Natural killer cell (primary cell): ENCODE measurements around the gene THRB. TPM values are rescaled to one million over a fixed set of nuclear protein-coding genes. Genes with fewer than 3 reads are reported as not detected.

Experiments
- ATAC-seq, 3 donors: fragments of 150-1000 bp in 2 of 3; fragments of 200-7000 bp in 1 of 3; cut with Tn5 transposase; 1 replicate in 1 of 3; 2 replicates in 2 of 3; pipeline ENCODE4 v1.10.0; 2021; ENCODE audit warnings: mild to moderate bottlenecking in 2 of 3, moderate library complexity in 2 of 3
- DNase-seq, 2 donors: peaks; one replicate each; pipeline versions ENCODE4 v3.0.0 to v3.0.0-alpha.2; 2013 to 2021; ENCODE audit warnings: mixed read lengths in 1 of 2
- H3K27ac ChIP-seq: one replicate; pipeline ENCODE4 v1.5.1; 2013; ENCODE audit warnings: mild to moderate bottlenecking, low read length
- H3K27me3 ChIP-seq: one replicate; pipeline ENCODE4 v1.6.1; 2013; ENCODE audit warnings: low read length; ENCODE audit not compliant: control insufficient read depth, insufficient read depth
- H3K36me3 ChIP-seq: one replicate; pipeline ENCODE4 v1.6.1; 2013; ENCODE audit warnings: low read length; ENCODE audit not compliant: control insufficient read depth, insufficient read depth
- H3K4me1 ChIP-seq: one replicate; pipeline ENCODE4 v1.6.1; 2013; ENCODE audit warnings: low read length; ENCODE audit not compliant: control insufficient read depth, insufficient read depth
- H3K4me3 ChIP-seq: one replicate; pipeline ENCODE4 v1.5.1; 2013; ENCODE audit warnings: low read length
- H3K9me3 ChIP-seq: one replicate; pipeline ENCODE4 v1.6.1; 2013; ENCODE audit warnings: low read length; ENCODE audit not compliant: control insufficient read depth, insufficient read depth
- H3K27ac Mint-ChIP-seq, 2 donors: one replicate each; pipeline ENCODE4 v1.8.0; 2022; ENCODE audit warnings: mild to moderate bottlenecking in 2 of 2, mixed read lengths in 2 of 2, moderate library complexity in 1 of 2
- H3K27me3 Mint-ChIP-seq, 2 donors: one replicate each; pipeline ENCODE4 v1.8.0; 2022; ENCODE audit warnings: low read depth in 2 of 2, mixed read lengths in 2 of 2
- H3K36me3 Mint-ChIP-seq: one replicate; pipeline ENCODE4 v1.8.0; 2022; ENCODE audit warnings: mixed read lengths
- H3K4me1 Mint-ChIP-seq, 2 donors: one replicate each; pipeline ENCODE4 v1.8.0; 2022; ENCODE audit warnings: mixed read lengths in 2 of 2
- H3K4me3 Mint-ChIP-seq: one replicate; pipeline ENCODE4 v1.8.0; 2022; ENCODE audit warnings: mild to moderate bottlenecking, moderate library complexity, mixed read lengths
- H3K9me3 Mint-ChIP-seq, 2 donors: one replicate each; pipeline ENCODE4 v1.8.0; 2022; ENCODE audit warnings: mixed read lengths in 2 of 2
- WGBS: methylation state at CpG from one replicate; pipeline ENCODE4 v1.1.7; 2013; ENCODE audit warnings: missing lambda C conversion rate; ENCODE audit not compliant: insufficient coverage; 5-methylcytosine and 5-hydroxymethylcytosine counted together
- intact Hi-C: fragments of 100-400 bp; cut with micrococcal nuclease; formaldehyde crosslinking; loops from one replicate; pipeline ENCODE4 v1.14.2; 2022
- total RNA-seq, 4 donors: library from RNA; stranded (reverse); fragments of 120-200 nt in 1 of 4; gene quantifications; one replicate each; pipeline versions ENCODE4 v1.2.3 to v1.2.4, GENCODE V29; 2013 to 2022
- TF ChIP-seq, protein P1 (sequence below): fragments of 200-600 bp; IDR thresholded peaks from one replicate; pipeline ENCODE4 v1.8.0; 2022; ENCODE audit warnings: antibody characterized with exemption

THRB gene
- total RNA-seq, 3 donors from 2014 or later (not counting 1 experiment from before 2014, with no cell fraction given) = 0.05 TPM; not detected in 2

DNA sequence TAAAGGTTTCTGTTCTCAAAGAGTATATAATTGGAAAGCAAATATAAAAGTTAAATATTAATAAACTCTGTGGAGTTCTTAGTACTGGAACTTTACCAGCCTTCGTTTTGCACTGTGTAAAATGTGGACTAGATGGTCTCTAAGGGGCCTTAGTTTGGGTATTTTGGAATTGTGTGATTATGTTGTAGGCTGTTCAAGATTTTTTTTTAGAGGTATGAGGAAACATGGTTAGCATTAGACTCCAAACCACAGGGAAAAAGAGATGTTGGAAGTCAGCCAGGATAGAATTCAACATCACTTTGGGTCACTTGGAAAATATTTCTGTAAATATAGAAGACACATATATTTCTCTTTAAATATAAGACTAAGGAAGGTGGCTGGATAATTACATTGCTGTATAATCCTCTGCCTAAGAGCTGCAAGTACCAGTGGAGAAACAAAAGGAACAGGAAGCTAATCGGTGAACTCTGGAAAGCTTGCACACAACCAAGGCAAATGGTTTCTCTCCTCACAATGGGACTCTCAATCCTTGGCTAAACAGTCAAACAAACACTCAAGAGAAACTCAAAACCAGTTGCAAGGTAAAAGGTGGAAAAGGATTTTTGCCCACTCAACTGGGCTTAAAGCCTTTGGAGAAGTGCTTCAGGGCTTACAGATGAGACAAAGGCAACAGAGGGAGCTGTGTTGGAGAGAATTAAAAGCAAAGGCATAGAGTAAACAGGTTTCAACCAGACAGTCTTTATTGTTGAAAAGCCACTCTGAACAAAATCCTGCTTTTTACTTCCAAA, 407.8 kb downstream of the THRB start:
- no peaks in the 10 kb centered on the region for H3K36me3 ChIP-seq
- DNase-seq (no peak), ATAC-seq (no peak)
- 57% methylated on average over 2 of the region's 2 CpGs for WGBS
- no peaks in the 10 kb centered on the region for H3K27me3 ChIP-seq
- Mint-ChIP-seq H3K27me3 (peaks cover 0 to 2% of the 10 kb centered on the region in 2 donors), H3K4me1 (no peaks in the 10 kb centered on the region), H3K4me3 (no peak overlapping the region), H3K27ac (no peak overlapping the region), H3K9me3 (peaks cover 2% of the 10 kb centered on the region in 2 donors), H3K36me3 (no peaks in the 10 kb centered on the region)
- H3K4me1 ChIP-seq = no peaks in the 10 kb centered on the region
- no peak overlapping the region for H3K27ac ChIP-seq
- no peaks in the 10 kb centered on the region for H3K9me3 ChIP-seq
- H3K4me3 ChIP-seq = no peak overlapping the region
- intact Hi-C loops = no loop called here
- TF ChIP-seq, protein P1, sequence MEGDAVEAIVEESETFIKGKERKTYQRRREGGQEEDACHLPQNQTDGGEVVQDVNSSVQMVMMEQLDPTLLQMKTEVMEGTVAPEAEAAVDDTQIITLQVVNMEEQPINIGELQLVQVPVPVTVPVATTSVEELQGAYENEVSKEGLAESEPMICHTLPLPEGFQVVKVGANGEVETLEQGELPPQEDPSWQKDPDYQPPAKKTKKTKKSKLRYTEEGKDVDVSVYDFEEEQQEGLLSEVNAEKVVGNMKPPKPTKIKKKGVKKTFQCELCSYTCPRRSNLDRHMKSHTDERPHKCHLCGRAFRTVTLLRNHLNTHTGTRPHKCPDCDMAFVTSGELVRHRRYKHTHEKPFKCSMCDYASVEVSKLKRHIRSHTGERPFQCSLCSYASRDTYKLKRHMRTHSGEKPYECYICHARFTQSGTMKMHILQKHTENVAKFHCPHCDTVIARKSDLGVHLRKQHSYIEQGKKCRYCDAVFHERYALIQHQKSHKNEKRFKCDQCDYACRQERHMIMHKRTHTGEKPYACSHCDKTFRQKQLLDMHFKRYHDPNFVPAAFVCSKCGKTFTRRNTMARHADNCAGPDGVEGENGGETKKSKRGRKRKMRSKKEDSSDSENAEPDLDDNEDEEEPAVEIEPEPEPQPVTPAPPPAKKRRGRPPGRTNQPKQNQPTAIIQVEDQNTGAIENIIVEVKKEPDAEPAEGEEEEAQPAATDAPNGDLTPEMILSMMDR = no peak

DNA sequence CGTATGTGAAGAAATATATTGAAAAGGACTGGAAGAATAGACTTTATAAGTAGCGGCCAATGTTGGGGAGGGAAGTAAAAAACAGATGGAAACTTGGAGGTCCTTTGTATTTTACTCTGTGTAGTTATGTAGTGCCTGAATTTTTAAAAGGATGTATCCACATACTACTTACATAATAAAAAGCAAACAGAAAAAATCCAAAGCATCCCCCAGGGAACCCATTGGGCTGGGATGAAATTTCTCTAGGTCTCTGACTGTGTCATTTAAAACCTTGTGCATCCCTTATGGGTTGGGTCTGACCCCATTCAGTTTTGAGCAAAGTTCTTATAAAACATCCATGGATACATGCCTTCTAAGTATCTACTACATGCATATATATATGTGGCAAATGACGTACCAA, 408.4 kb downstream of the THRB start:
- H3K27ac Mint-ChIP-seq = no peak overlapping the region
- Histone ChIP-seq H3K4me1 (no peaks in the 10 kb centered on the region), H3K36me3 (no peaks in the 10 kb centered on the region), H3K27ac (no peak overlapping the region), H3K9me3 (no peaks in the 10 kb centered on the region), H3K4me3 (no peak overlapping the region), H3K27me3 (no peaks in the 10 kb centered on the region)
- WGBS = 100% methylated on average over 1 of the region's 3 CpGs
- ATAC-seq (no peak), DNase-seq (no peak)
- no peak overlapping the region for H3K4me3 Mint-ChIP-seq
- peaks cover 0 to 2% of the 10 kb centered on the region in 2 donors for H3K27me3 Mint-ChIP-seq
- intact Hi-C loops = no loop called here
- H3K9me3 Mint-ChIP-seq = peaks cover 2% of the 10 kb centered on the region in 2 donors
- no peaks in the 10 kb centered on the region for H3K36me3 Mint-ChIP-seq
- TF ChIP-seq, protein P1 = no peak
- H3K4me1 Mint-ChIP-seq = no peaks in the 10 kb centered on the region

DNA sequence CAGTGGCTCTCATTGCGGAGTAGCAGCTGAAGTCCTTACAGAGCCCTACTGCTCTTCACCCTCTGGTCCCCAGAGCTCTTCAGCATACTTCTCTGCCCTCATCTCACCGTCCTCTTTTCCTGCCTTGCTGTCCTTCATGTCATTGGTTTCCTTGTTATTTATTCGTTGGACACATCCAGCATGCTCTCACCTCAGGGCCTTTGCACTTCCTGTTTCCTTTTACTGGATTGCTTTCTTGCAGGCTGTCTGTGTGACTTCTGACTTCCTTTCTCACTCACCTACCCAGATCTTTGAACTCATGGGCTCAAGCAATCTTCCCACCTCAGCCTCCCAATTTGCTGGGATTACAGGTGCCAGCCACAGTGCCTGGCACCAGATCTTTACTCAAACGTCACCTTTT, 422.5 kb downstream of the THRB start:
- no peaks in the 10 kb centered on the region for H3K27me3 ChIP-seq
- no peaks in the 10 kb centered on the region for H3K9me3 ChIP-seq
- TF ChIP-seq, protein P1 = no peak
- no peak for DNase-seq
- no peak for ATAC-seq
- WGBS = 71% methylated on average over 4 of the region's 4 CpGs
- H3K4me1 ChIP-seq = no peaks in the 10 kb centered on the region
- Mint-ChIP-seq H3K27ac (no peak overlapping the region), H3K4me1 (no peaks in the 10 kb centered on the region), H3K36me3 (no peaks in the 10 kb centered on the region), H3K9me3 (peaks cover 2 to 6% of the 10 kb centered on the region in 2 donors), H3K27me3 (peaks cover 0 to 5% of the 10 kb centered on the region in 2 donors), H3K4me3 (no peak overlapping the region)
- H3K4me3 ChIP-seq = no peak overlapping the region
- intact Hi-C loops = no loop called here
- no peak overlapping the region for H3K27ac ChIP-seq
- no peaks in the 10 kb centered on the region for H3K36me3 ChIP-seq

DNA sequence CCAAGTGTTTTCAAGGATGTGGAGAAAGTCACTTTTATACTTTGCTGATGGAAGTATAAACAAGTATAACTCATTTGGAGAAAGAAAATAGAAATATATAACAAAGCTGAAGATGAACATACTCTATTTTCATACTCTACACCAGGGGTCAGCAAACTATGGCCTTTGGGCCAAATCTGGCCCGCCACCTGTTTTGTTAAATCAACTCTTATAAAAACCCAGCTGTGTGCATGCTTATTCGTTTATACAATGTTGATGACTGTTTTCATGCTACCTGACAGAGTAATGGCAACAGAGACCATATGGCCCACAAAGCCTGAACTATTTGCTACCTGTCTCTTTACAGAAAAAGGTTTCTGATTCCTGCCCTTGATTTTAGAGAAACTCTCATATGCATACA, 425.6 kb downstream of the THRB start:
- peaks cover 2 to 6% of the 10 kb centered on the region in 2 donors for H3K9me3 Mint-ChIP-seq
- TF ChIP-seq, protein P1 = no peak

More for the DNA sequence above, 425.6 kb downstream of the THRB start:
- WGBS = 93% methylated on average over 2 of the region's 2 CpGs
- Histone ChIP-seq H3K36me3 (no peaks in the 10 kb centered on the region), H3K27me3 (no peaks in the 10 kb centered on the region), H3K4me3 (no peak overlapping the region), H3K4me1 (no peaks in the 10 kb centered on the region), H3K9me3 (no peaks in the 10 kb centered on the region), H3K27ac (no peak overlapping the region)
- H3K4me3 Mint-ChIP-seq = no peak overlapping the region
- intact Hi-C loops = no loop called here
- ATAC-seq = no peak
- H3K27ac Mint-ChIP-seq = no peak overlapping the region
- H3K27me3 Mint-ChIP-seq = peaks cover 0 to 5% of the 10 kb centered on the region in 2 donors
- no peaks in the 10 kb centered on the region for H3K4me1 Mint-ChIP-seq
- DNase-seq = no peak
- no peaks in the 10 kb centered on the region for H3K36me3 Mint-ChIP-seq
